ENCODE measurements around the gene SKIC3. TPM values are rescaled to one million over a fixed set of nuclear protein-coding genes. Genes with fewer than 3 reads are reported as not detected.

SKIC3 gene
- total and polyA plus RNA-seq, 2 of the 13 experiments (the other 11 are each of a cell fraction or from before 2014, with no cell fraction given), result 36.9 to 61.5 TPM

DNA sequence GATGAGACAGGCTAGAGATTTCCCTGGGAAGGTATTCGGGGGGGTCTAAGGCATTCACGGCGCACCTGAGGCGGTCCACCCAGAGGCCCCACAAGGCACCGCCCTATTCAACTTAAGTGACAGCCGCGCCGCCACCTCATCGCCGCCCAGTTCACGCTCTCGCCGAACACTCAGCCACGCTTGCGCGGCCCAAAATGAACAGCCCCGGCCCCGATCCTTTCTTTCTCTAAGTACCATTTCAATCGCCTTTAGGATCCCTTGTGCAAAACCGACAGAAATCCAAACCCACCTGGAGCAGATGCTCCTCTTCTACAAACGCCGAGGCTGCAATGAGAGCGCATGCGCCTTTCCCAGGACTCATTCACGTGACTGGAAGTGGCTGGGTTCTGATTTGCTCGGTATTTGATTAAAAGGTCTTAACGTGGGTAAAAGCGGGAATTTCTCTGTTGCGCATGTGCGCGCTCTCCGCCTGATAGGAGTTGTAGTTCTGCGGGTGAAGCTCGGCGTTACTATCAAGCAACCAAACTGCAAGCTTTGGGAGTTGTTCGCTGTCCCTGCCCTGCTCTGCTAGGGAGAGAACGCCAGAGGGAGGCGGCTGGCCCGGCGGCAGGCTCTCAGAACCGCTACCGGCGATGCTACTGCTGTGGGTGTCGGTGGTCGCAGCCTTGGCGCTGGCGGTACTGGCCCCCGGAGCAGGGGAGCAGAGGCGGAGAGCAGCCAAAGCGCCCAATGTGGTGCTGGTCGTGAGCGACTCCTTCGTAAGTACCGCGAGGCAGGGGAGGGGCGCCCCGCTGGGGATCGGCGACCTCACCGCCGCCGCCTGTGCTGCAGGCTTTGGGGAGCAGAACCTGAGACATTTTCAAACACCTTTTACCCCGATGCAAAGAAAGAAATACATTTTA, at the start of gene SKIC3, which contains the start of gene ARSK (continued):
- 0 out of 2 replicates have a peak, but pooled peaks have one; percentile 58 for TF ChIP-seq SNAPC4 (CRISPR knock-in tag; IDR thresholded peaks at IDR 0.05)
- 0 out of 2 replicates have a peak, but pooled peaks have one; percentile 28 for TF ChIP-seq ZBTB10 (CRISPR knock-in tag; IDR thresholded peaks at IDR 0.05; ENCODE audit: borderline replicate concordance)
- TF ChIP-seq MED8 (CRISPR knock-in tag; IDR thresholded peaks at IDR 0.05; ENCODE audit: insufficient replicate concordance), result no peak
- TF ChIP-seq ZNF34 (CRISPR knock-in tag; IDR thresholded peaks at IDR 0.05; ENCODE audit: borderline replicate concordance), result no peak
- TF ChIP-seq ZNF281 (CRISPR knock-in tag; IDR thresholded peaks at IDR 0.05; ENCODE audit: borderline replicate concordance), result peak; percentile 50; the same call in 1 of the 2 replicates
- TF ChIP-seq NFE2L1 (CRISPR knock-in tag; IDR thresholded peaks at IDR 0.05; ENCODE audit: borderline replicate concordance), result no peak
- TF ChIP-seq POGZ (CRISPR knock-in tag; IDR thresholded peaks at IDR 0.05), result peak; percentile 77
- TF ChIP-seq DNMT3B (CRISPR knock-in tag; conservative IDR thresholded peaks at IDR 0.05), result 0 out of 2 replicates have a peak, but pooled peaks have one; percentile 20
- no peak for TF ChIP-seq MBD4 (IDR thresholded peaks at IDR 0.05; ENCODE audit: borderline replicate concordance, low read length)
- no peak; the same call in 1 of the 2 replicates for TF ChIP-seq ZNF546 (CRISPR knock-in tag; conservative IDR thresholded peaks at IDR 0.05)
- TF ChIP-seq, protein P1, sequence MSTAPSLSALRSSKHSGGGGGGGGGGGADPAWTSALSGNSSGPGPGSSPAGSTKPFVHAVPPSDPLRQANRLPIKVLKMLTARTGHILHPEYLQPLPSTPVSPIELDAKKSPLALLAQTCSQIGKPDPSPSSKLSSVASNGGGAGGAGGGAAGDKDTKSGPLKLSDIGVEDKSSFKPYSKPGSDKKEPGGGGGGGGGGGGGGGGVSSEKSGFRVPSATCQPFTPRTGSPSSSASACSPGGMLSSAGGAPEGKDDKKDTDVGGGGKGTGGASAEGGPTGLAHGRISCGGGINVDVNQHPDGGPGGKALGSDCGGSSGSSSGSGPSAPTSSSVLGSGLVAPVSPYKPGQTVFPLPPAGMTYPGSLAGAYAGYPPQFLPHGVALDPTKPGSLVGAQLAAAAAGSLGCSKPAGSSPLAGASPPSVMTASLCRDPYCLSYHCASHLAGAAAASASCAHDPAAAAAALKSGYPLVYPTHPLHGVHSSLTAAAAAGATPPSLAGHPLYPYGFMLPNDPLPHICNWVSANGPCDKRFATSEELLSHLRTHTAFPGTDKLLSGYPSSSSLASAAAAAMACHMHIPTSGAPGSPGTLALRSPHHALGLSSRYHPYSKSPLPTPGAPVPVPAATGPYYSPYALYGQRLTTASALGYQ (CRISPR knock-in tag; IDR thresholded peaks at IDR 0.05), result no peak; the same call in 1 of the 2 replicates
- peak; percentile 99 for TF ChIP-seq ZNF292 (CRISPR knock-in tag; IDR thresholded peaks at IDR 0.05; ENCODE audit: borderline replicate concordance, low read depth)
- TF ChIP-seq RNF2 (conservative IDR thresholded peaks at IDR 0.05; ENCODE audit: low read depth), result peak; percentile 40; the same call in 1 of the 2 replicates
- TF ChIP-seq ZNF816 (CRISPR knock-in tag; IDR thresholded peaks at IDR 0.05; ENCODE audit: borderline replicate concordance), result no peak
- no peak for TF ChIP-seq ZNF7 (CRISPR knock-in tag; IDR thresholded peaks at IDR 0.05)
